ENCODE measurements around the gene SLC8A3. TPM values are rescaled to one million over a fixed set of nuclear protein-coding genes. Genes with fewer than 3 reads are reported as not detected.

The SLC8A3 gene
- total and polyA plus RNA-seq, 2 experiments from 2014 or later, result not detected

DNA sequence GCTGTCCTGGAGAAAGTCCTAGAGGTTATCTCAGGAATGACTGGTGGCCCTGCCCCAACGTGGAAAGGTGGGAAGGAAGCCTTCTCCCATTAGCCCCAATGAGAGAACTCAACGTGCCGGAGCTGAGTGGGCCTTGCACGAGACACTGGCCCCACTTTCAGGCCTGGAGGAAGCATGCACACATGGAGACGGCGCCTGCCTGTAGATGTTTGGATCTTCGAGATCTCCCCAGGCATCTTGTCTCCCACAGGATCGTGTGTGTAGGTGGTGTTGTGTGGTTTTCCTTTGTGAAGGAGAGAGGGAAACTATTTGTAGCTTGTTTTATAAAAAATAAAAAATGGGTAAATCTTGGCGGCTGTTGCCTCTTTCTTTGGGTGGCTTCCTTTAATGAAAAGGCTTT lies 156.7 kb downstream of the SLC8A3 start:
- H3K4me2 ChIP-seq (ENCODE audit: unreplicated experiment), result no peak overlapping the region
- H3K4me3 ChIP-seq, result no peak overlapping the region
- no peaks in the 10 kb centered on the region for H3F3A ChIP-seq (ENCODE audit: insufficient read depth)
- no peak for DNase-seq
- no peak overlapping the region for H3K9ac ChIP-seq
- H3K9me2 ChIP-seq (ENCODE audit: insufficient read depth), result no peaks in the 10 kb centered on the region
- no peak overlapping the region for H2AFZ ChIP-seq
- H4K20me1 ChIP-seq (ENCODE audit: insufficient read depth), result no peaks in the 10 kb centered on the region
- H3K79me2 ChIP-seq (ENCODE audit: insufficient read depth), result no peaks in the 10 kb centered on the region
- H3K4me1 ChIP-seq (ENCODE audit: insufficient read depth), result no peaks in the 10 kb centered on the region
- no peak for TF ChIP-seq EZH2phosphoT487 (IDR thresholded peaks at IDR 0.05; ENCODE audit: insufficient read depth, low read depth)
- no peak for TF ChIP-seq EZH2 (IDR thresholded peaks at IDR 0.05; ENCODE audit: insufficient read depth, poor library complexity, severe bottlenecking)
- in situ Hi-C loops (cut with MboI), result loop anchor here (25.0 kb wide), 1 partner anchor 445 kb away; no protein-coding TSS in a partner anchor
- H3K36me3 ChIP-seq (ENCODE audit: low read depth), result no peaks in the 10 kb centered on the region
- WGBS, 2 experiments (ENCODE audit: low coverage in 1 of 2, low lambda C conversion rate in 2 of 2, missing lambda C conversion rate in 2 of 2), result 34 to 46% methylated on average over 9 of the region's 9 CpGs
- no peak overlapping the region for H3K27ac ChIP-seq
- H3K9me3 ChIP-seq (ENCODE audit: low read depth), result no peaks in the 10 kb centered on the region
- no peaks in the 10 kb centered on the region for H3K27me3 ChIP-seq (replicated peaks; ENCODE audit: insufficient read depth)

DNA sequence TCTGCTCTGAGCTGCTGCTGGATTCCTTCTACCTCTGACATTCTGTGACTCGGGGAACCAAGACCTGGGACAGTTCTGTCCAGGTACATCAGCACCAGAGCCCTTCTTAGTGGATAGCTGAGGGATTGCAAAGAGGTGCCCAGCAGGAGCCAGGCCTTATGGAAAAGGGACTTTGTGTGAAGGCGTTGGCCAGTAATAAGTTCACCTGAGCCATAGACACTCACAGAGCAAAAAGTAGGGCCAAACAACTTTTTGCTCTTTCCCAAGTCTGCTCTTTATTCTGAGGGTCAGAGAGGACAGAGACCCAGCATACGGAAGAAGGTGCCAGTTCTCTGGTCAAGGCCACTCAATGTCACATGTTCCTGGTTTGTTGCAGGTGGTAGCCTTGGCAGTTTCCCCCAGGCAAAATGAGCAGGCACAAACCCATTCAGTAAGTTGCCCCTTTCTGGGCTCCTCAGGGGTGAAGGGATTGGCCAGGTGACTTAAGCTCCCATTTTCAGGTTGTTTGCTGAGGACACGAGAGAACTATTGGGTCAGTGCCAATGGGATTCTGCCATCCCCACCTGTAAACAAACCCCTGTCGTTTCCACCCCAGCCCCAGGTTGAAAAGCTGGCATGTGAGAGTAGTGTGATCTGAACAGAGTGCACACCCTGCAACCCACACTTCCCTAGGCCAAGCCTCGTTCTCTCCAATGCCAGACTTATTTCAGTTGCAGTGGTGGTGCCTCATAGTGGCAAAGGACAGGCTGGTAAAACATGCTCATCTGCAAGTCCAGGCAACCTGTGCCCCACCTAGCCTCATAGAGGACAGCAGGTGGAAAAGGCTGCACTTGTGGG lies 159.2 kb downstream of the SLC8A3 start:
- Histone ChIP-seq H3F3A (ENCODE audit: insufficient read depth) (no peaks in the 10 kb centered on the region), H3K27me3 (replicated peaks; ENCODE audit: insufficient read depth) (no peaks in the 10 kb centered on the region), H4K20me1 (ENCODE audit: insufficient read depth) (no peaks in the 10 kb centered on the region), H3K4me2 (ENCODE audit: unreplicated experiment) (no peak overlapping the region), H3K9ac (no peak overlapping the region), H3K36me3 (ENCODE audit: low read depth) (no peaks in the 10 kb centered on the region), H3K9me2 (ENCODE audit: insufficient read depth) (no peaks in the 10 kb centered on the region), H2AFZ (no peak overlapping the region), H3K79me2 (ENCODE audit: insufficient read depth) (no peaks in the 10 kb centered on the region), H3K4me1 (ENCODE audit: insufficient read depth) (no peaks in the 10 kb centered on the region), H3K27ac (no peak overlapping the region), H3K9me3 (ENCODE audit: low read depth) (no peaks in the 10 kb centered on the region), H3K4me3 (no peak overlapping the region)
- no peak for DNase-seq
- 26 to 32% methylated on average over 6 of the region's 6 CpGs for WGBS, 2 experiments (ENCODE audit: low coverage in 1 of 2, low lambda C conversion rate in 2 of 2, missing lambda C conversion rate in 2 of 2)
- TF ChIP-seq EZH2phosphoT487 (IDR thresholded peaks at IDR 0.05; ENCODE audit: insufficient read depth, low read depth), result no peak
- TF ChIP-seq EZH2 (IDR thresholded peaks at IDR 0.05; ENCODE audit: insufficient read depth, poor library complexity, severe bottlenecking), result no peak
- in situ Hi-C loops (cut with MboI), result loop anchor here (10.0 to 25.0 kb wide), 2 partner anchors 205 to 442 kb away; no protein-coding TSS in a partner anchor

DNA sequence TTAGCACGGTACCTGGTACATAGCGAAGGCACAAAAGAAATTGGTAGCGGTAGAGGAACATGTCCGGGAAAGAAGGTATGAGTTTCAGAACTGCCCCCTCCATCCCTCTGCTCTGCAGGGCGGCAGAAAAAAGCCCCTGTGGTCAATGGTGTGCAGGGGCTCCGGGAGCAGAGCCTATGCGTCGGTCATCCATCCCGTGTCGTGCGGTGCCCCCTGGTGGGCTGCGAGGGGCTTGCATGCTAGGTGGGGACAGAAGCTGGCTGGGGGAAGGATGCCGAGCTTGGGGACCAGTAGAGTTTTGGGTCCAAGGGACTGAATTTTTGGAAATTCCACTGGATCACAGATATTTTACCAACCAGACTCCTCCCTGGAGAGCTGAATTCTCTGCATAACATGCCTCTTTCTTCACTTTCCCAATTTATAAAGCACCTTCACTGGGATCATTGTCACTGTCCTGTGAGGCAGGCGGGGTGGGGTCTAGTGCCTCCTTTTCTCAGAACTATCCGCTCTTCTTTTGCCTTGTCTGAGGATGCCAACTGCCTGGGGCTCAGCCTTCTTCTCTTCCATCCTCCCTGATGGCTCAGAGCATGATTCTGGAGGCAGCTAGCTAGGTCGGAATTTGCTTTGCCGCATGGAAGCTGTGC lies 160.8 kb downstream of the SLC8A3 start:
- WGBS, 2 experiments (ENCODE audit: low coverage in 1 of 2, low lambda C conversion rate in 2 of 2, missing lambda C conversion rate in 2 of 2), result 30 to 34% methylated on average over 17 of the region's 17 CpGs
- no peaks in the 10 kb centered on the region for H3F3A ChIP-seq (ENCODE audit: insufficient read depth)
- no peaks in the 10 kb centered on the region for H3K4me1 ChIP-seq (ENCODE audit: insufficient read depth)
- TF ChIP-seq EZH2 (IDR thresholded peaks at IDR 0.05; ENCODE audit: insufficient read depth, poor library complexity, severe bottlenecking) (no peak), EZH2phosphoT487 (IDR thresholded peaks at IDR 0.05; ENCODE audit: insufficient read depth, low read depth) (no peak)
- no peaks in the 10 kb centered on the region for H3K27me3 ChIP-seq (replicated peaks; ENCODE audit: insufficient read depth)
- H4K20me1 ChIP-seq (ENCODE audit: insufficient read depth), result no peaks in the 10 kb centered on the region
- H3K4me2 ChIP-seq (ENCODE audit: unreplicated experiment), result no peak overlapping the region
- no peak overlapping the region for H3K9ac ChIP-seq
- DNase-seq, result peak; percentile 57
- in situ Hi-C loops (cut with MboI), result loop anchor here (10.0 to 25.0 kb wide), 2 partner anchors 203 to 441 kb away; no protein-coding TSS in a partner anchor
- H3K9me2 ChIP-seq (ENCODE audit: insufficient read depth), result no peaks in the 10 kb centered on the region
- no peak overlapping the region for H3K4me3 ChIP-seq
- H3K79me2 ChIP-seq (ENCODE audit: insufficient read depth), result no peaks in the 10 kb centered on the region
- no peak overlapping the region for H3K27ac ChIP-seq
- no peak overlapping the region for H2AFZ ChIP-seq
- no peaks in the 10 kb centered on the region for H3K36me3 ChIP-seq (ENCODE audit: low read depth)
- no peaks in the 10 kb centered on the region for H3K9me3 ChIP-seq (ENCODE audit: low read depth)

DNA sequence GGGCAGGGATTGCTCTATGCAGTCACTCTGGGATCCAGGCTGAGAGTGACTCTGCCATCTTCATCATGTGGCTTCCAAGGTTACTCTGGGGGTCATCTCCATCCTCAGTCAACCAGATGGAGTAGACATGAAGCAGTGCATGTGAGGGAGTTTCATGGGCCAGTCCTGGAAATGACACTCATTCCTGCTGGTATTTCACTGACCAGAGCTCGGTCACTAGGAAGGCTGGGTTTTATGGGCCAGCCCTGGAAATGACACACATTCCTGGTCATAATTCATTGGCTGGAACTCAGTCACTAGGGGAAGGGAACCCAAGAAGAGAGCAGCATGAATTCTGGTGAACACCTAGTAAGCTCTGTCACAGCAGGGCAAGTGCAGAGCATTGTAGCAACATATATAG lies 164.9 kb downstream of the SLC8A3 start:
- no peaks in the 10 kb centered on the region for H3F3A ChIP-seq (ENCODE audit: insufficient read depth)
- no peak overlapping the region for H3K4me3 ChIP-seq
- no peak overlapping the region for H2AFZ ChIP-seq
- no peak overlapping the region for H3K9ac ChIP-seq
- no peak for DNase-seq
- no peaks in the 10 kb centered on the region for H3K9me2 ChIP-seq (ENCODE audit: insufficient read depth)
- no peaks in the 10 kb centered on the region for H3K27me3 ChIP-seq (replicated peaks; ENCODE audit: insufficient read depth)
- WGBS, 2 experiments (ENCODE audit: low coverage in 1 of 2, low lambda C conversion rate in 2 of 2, missing lambda C conversion rate in 2 of 2), result 11 to 29% methylated on average over 1 of the region's 1 CpG
- H3K4me2 ChIP-seq (ENCODE audit: unreplicated experiment), result no peak overlapping the region
- H3K36me3 ChIP-seq (ENCODE audit: low read depth), result no peaks in the 10 kb centered on the region
- no peaks in the 10 kb centered on the region for H4K20me1 ChIP-seq (ENCODE audit: insufficient read depth)
- TF ChIP-seq EZH2 (IDR thresholded peaks at IDR 0.05; ENCODE audit: insufficient read depth, poor library complexity, severe bottlenecking) (no peak), EZH2phosphoT487 (IDR thresholded peaks at IDR 0.05; ENCODE audit: insufficient read depth, low read depth) (no peak)
- in situ Hi-C loops (cut with MboI), result loop anchor here (10.0 kb wide), 1 partner anchor 199 kb away; no protein-coding TSS in a partner anchor
- H3K27ac ChIP-seq, result no peak overlapping the region
- H3K79me2 ChIP-seq (ENCODE audit: insufficient read depth), result no peaks in the 10 kb centered on the region
- H3K9me3 ChIP-seq (ENCODE audit: low read depth), result no peaks in the 10 kb centered on the region
- no peaks in the 10 kb centered on the region for H3K4me1 ChIP-seq (ENCODE audit: insufficient read depth)
